ENCODE data around the gene PNMA8A.

GRCh38 chr19:46441866-46442265 is 29.5 kb downstream of the PNMA8A start:
- TF ChIP-seq CTCF (conservative IDR thresholded peaks at IDR 0.05 in 1 of 2, IDR thresholded peaks at IDR 0.05 in 1 of 2; ENCODE audit: low read depth in 1 of 2, low read length in 2 of 2) (no peak), EZH2 (IDR thresholded peaks at IDR 0.05; ENCODE audit: low read length, missing control alignments) (no peak)

Measured in fibroblast of lung (primary cell).